Transverse colon (tissue), 3 donors: ENCODE data around the gene MDGA2.

Experiments
- POLR2A ChIP-seq: fragments of 450-650 bp; IDR thresholded peaks from one replicate; pipeline ENCODE4 v1.6.1; 2016; ENCODE audit warnings: antibody characterized with exemption, mild to moderate bottlenecking, moderate library complexity
- TF ChIP-seq, protein P1 (sequence below), 5 experiments: fragments of 200-600 bp in 3 of 5; fragments of 450-650 bp in 2 of 5; sonication (generic) in 3 of 5; IDR thresholded peaks; 1 replicate in 2 of 5; 2 replicates in 3 of 5; pipeline ENCODE4 v1.5.1; 2016 to 2017; ENCODE audit warnings: antibody characterized with exemption in 5 of 5, inconsistent platforms in 3 of 5, mild to moderate bottlenecking in 2 of 5, moderate library complexity in 1 of 5

- TF ChIP-seq, protein P1, sequence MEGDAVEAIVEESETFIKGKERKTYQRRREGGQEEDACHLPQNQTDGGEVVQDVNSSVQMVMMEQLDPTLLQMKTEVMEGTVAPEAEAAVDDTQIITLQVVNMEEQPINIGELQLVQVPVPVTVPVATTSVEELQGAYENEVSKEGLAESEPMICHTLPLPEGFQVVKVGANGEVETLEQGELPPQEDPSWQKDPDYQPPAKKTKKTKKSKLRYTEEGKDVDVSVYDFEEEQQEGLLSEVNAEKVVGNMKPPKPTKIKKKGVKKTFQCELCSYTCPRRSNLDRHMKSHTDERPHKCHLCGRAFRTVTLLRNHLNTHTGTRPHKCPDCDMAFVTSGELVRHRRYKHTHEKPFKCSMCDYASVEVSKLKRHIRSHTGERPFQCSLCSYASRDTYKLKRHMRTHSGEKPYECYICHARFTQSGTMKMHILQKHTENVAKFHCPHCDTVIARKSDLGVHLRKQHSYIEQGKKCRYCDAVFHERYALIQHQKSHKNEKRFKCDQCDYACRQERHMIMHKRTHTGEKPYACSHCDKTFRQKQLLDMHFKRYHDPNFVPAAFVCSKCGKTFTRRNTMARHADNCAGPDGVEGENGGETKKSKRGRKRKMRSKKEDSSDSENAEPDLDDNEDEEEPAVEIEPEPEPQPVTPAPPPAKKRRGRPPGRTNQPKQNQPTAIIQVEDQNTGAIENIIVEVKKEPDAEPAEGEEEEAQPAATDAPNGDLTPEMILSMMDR (IDR thresholded peaks at IDR 0.05): no peak
- TF ChIP-seq POLR2A: no peak
Observed at GRCh38 chr14:47065326-47065725, 610.1 kb downstream of the MDGA2 start.
